Measurements from ENCODE around the gene PRKN.
"Not testable (repeated sequence)": the region's sequence is repeated elsewhere in the genome, so short reads cannot be mapped to it uniquely, and the experiment has no call there.

DNA sequence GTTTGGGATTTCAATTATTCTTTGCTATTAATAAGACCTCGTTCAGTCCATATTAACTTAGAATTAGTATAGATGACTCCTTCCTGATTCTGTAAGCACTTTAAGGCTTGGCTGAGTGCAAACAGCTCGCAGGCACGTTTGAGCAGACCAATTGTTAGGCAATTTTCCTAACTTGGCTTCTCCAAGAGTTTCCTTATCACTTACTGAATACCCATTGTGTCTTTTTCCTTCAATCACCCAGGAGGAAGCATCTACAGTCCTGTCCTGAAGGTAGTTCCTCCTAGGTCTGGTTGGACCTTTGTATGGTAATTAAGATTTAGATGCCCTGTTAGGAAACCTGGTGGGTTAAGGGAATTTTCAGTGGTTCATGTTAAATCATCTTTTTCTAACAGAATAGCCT, 1414.1 kb downstream of the PRKN start:
- TF ChIP-seq EZH2 (IDR thresholded peaks at IDR 0.05; ENCODE audit: insufficient read depth, poor library complexity, severe bottlenecking); EZH2phosphoT487 (IDR thresholded peaks at IDR 0.05; ENCODE audit: insufficient read depth, low read depth): not testable (repeated sequence)
